Esophagus squamous epithelium (tissue), 5 donors: ENCODE results near the gene SBNO1. TPM values are rescaled to one million over a fixed set of nuclear protein-coding genes. Genes with fewer than 3 reads are reported as not detected.
A peak's percentile ranks its signal among the peaks of the same experiment; 100 is the strongest.
"Not testable (repeated sequence)": the region's sequence is repeated elsewhere in the genome, so short reads cannot be mapped to it uniquely, and the experiment has no call there.

ENCODE experiments used
- DNase-seq: peaks from one replicate; lab custom pipeline; 2025; lab: John Stamatoyannopoulos, UW
- H3K27ac ChIP-seq, 4 donors: fragments of 200-600 bp; sonication (generic); one replicate each; pipeline ENCODE4 v1.5.1; 2016 to 2019; ENCODE audit warnings: mild to moderate bottlenecking in 1 of 4
- H3K27me3 ChIP-seq, 4 donors: fragments of 200-600 bp; sonication (generic); 1 replicate in 3 of 4; 2 replicates in 1 of 4; pipeline versions ENCODE4 v1.5.1 to v1.6.0; 2017 to 2021; ENCODE audit warnings: antibody characterized with exemption in 1 of 4
- H3K36me3 ChIP-seq, 3 donors: fragments of 200-600 bp; sonication (generic); one replicate each; pipeline ENCODE4 v1.5.1; 2016 to 2019
- H3K4me1 ChIP-seq, 3 donors: fragments of 200-600 bp; sonication (generic); one replicate each; pipeline ENCODE4 v1.5.1; 2017 to 2019
- H3K4me3 ChIP-seq, 4 donors: fragments of 200-600 bp; sonication (generic); 1 replicate in 3 of 4; 2 replicates in 1 of 4; pipeline ENCODE4 v1.5.1; 2016 to 2019; ENCODE audit warnings: mild to moderate bottlenecking in 2 of 4, moderate library complexity in 1 of 4
- H3K9me3 ChIP-seq, 3 donors: fragments of 200-600 bp; sonication (generic); one replicate each; pipeline ENCODE4 v1.5.1; 2016 to 2019
- POLR2A ChIP-seq, 4 donors: fragments of 450-650 bp; IDR thresholded peaks; one replicate each; pipeline ENCODE4 v1.6.1; 2017; ENCODE audit warnings: antibody characterized with exemption in 4 of 4, mild to moderate bottlenecking in 4 of 4, moderate library complexity in 3 of 4
- WGBS, 2 donors: methylation state at CpG; one replicate each; pipeline ENCODE4 v1.1.5; 2018; 5-methylcytosine and 5-hydroxymethylcytosine counted together
- intact Hi-C: fragments of 100-400 bp; cut with DNase I; formaldehyde crosslinking; loops from one replicate; pipeline ENCODE4 v1.15.0; 2022
- total RNA-seq, 4 donors: library from RNA; depleted of rRNA; stranded (reverse); fragments of >200 nt; gene quantifications; one replicate each; pipeline ENCODE4 v1.1.0, GENCODE V29; 2016
- TF ChIP-seq, protein P1 (sequence below), 6 experiments: fragments of 450-650 bp in 4 of 6; fragments of 200-600 bp in 2 of 6; sonication (generic) in 2 of 6; IDR thresholded peaks; one replicate each; pipeline ENCODE4 v1.5.1; 2016 to 2019; ENCODE audit warnings: antibody characterized with exemption in 6 of 6, mild to moderate bottlenecking in 4 of 6, moderate library complexity in 4 of 6
- donor health status: DM: yes; HTN: yes; CAD: no.

Gene SBNO1
- total RNA-seq, 4 donors from 2014 or later, result 16.8 to 26.1 (median 23.0) TPM

- Histone ChIP-seq H3K4me1 (peaks cover 25 to 62% (median 33%) of the 10 kb centered on the region in 3 donors), H3K27ac (peak overlapping the region; percentile 78 to 89 (median 85)), H3K27me3 (no peaks in the 10 kb centered on the region), H3K4me3 (peak overlapping the region in 1 of 4 donors; percentile 15), H3K9me3 (no peaks in the 10 kb centered on the region), H3K36me3 (peaks cover 6 to 42% (median 8%) of the 10 kb centered on the region in 3 donors)
- intact Hi-C loops, result no loop called here
- TF ChIP-seq POLR2A (IDR thresholded peaks at IDR 0.05), result peak in 1 of 4 donors; percentile 21
- TF ChIP-seq, protein P1, sequence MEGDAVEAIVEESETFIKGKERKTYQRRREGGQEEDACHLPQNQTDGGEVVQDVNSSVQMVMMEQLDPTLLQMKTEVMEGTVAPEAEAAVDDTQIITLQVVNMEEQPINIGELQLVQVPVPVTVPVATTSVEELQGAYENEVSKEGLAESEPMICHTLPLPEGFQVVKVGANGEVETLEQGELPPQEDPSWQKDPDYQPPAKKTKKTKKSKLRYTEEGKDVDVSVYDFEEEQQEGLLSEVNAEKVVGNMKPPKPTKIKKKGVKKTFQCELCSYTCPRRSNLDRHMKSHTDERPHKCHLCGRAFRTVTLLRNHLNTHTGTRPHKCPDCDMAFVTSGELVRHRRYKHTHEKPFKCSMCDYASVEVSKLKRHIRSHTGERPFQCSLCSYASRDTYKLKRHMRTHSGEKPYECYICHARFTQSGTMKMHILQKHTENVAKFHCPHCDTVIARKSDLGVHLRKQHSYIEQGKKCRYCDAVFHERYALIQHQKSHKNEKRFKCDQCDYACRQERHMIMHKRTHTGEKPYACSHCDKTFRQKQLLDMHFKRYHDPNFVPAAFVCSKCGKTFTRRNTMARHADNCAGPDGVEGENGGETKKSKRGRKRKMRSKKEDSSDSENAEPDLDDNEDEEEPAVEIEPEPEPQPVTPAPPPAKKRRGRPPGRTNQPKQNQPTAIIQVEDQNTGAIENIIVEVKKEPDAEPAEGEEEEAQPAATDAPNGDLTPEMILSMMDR (IDR thresholded peaks at IDR 0.05), result no peak
- DNase-seq, result no peak
- WGBS, 2 donors, result 41 to 56% methylated on average over 5 to 6 of the region's 13 CpGs
These were observed 113.9 kb downstream of the SBNO1 start for GRCh38 chr12:123250471-123251383.

DNA sequence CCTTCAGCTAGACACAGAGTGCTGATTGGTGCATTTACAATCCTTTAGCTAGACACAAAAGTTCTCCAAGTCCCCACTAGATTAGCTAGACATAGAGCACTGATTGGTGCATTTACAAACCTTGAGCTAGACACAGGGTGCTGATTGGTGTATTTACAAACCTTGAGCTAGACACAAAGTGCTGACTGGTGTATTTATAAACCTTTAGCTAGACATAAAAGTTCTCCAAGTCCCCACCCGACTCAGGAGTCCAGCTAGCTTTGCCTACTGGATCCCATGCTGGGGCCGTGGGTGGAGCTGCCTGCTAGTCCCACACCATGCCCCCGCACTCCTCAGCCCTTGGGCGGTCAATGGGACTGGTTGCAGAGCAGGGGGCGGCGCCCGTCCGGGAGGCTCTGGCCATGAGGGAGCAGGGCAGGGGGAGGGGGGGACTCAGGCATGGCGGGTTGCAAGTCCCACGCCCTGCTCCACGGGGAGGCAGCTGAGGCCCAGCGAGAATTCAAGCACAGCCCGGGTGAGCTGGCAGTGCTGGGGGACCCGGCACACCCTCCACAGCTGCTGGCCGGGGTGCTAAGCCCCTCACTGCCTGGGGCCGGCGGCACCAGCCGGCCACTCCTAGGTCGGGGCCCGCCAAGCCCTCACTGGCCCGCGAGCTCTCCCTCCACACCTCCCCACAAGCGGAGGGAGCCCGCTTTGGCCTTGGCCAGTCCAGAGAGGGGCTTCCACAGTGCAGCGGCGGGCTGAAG is 115.5 kb downstream of the SBNO1 start:
- intact Hi-C loops, DNase-seq, H3K4me3 ChIP-seq, H3K9me3 ChIP-seq, H3K27me3 ChIP-seq: not testable (repeated sequence)
- Histone ChIP-seq H3K36me3 (peaks cover 2 to 27% (median 5%) of the 10 kb centered on the region in 3 donors), H3K4me1 (peaks cover 24 to 51% (median 28%) of the 10 kb centered on the region in 3 donors), H3K27ac (peak overlapping the region in 1 of 4 donors; percentile 87)
- 83 to 100% methylated on average over 1 to 8 of the region's 26 CpGs for WGBS, 2 donors

- 87 to 93% methylated on average over 2 of the region's 2 CpGs for WGBS, 2 donors
- peaks cover 14 to 40% (median 22%) of the 10 kb centered on the region in 3 donors for H3K4me1 ChIP-seq
- H3K27me3 ChIP-seq, H3K4me3 ChIP-seq, H3K27ac ChIP-seq, intact Hi-C loops, H3K9me3 ChIP-seq, DNase-seq: not testable (repeated sequence)
- peaks cover 0 to 17% (median 0%) of the 10 kb centered on the region in 3 donors for H3K36me3 ChIP-seq
These were observed 116.5 kb downstream of the SBNO1 start for GRCh38 chr12:123248129-123248528.

GRCh38 chr12:123245678-123246077 is 119.0 kb downstream of the SBNO1 start:
- H3K27me3 ChIP-seq, result no peaks in the 10 kb centered on the region
- H3K4me3 ChIP-seq, result no peak overlapping the region
- H3K27ac ChIP-seq, result no peak overlapping the region
- intact Hi-C loops, result no loop called here
- WGBS, 2 donors, result 81 to 90% methylated on average over 3 of the region's 3 CpGs
- no peaks in the 10 kb centered on the region for H3K9me3 ChIP-seq
- H3K36me3 ChIP-seq, result peaks cover 0 to 34% (median 0%) of the 10 kb centered on the region in 3 donors
- no peak for DNase-seq
- peaks cover 7 to 32% (median 11%) of the 10 kb centered on the region in 3 donors for H3K4me1 ChIP-seq
- TF ChIP-seq POLR2A (IDR thresholded peaks at IDR 0.05), result no peak
- TF ChIP-seq, protein P1 (IDR thresholded peaks at IDR 0.05), result no peak

GRCh38 chr12:123243671-123244262 is 120.9 kb downstream of the SBNO1 start:
- no peak for DNase-seq
- H3K9me3 ChIP-seq, result no peaks in the 10 kb centered on the region

More at GRCh38 chr12:123243671-123244262, 120.9 kb downstream of the SBNO1 start:
- peaks cover 0 to 25% (median 0%) of the 10 kb centered on the region in 3 donors for H3K36me3 ChIP-seq
- H3K4me3 ChIP-seq, result no peak overlapping the region
- H3K27me3 ChIP-seq, result no peaks in the 10 kb centered on the region
- intact Hi-C loops, result no loop called here
- no peak for TF ChIP-seq POLR2A (IDR thresholded peaks at IDR 0.05)
- TF ChIP-seq, protein P1 (IDR thresholded peaks at IDR 0.05), result no peak
- H3K4me1 ChIP-seq, result peaks cover 4 to 20% (median 6%) of the 10 kb centered on the region in 3 donors
- WGBS, 2 donors, result 75% methylated on average over 6 of the region's 7 CpGs
- H3K27ac ChIP-seq, result no peak overlapping the region
